ENCODE measurements around the gene DNAJB2.

GRCh38 chr2:219325657-219326315, 46.6 kb downstream of the DNAJB2 start:
- TF ChIP-seq REST (IDR thresholded peaks at IDR 0.05; ENCODE audit: insufficient read depth in 1 of 2, low read depth in 2 of 2, low read length in 1 of 2), result no peak
- TF ChIP-seq CTCF (IDR thresholded peaks at IDR 0.05), result no peak
- TF ChIP-seq POLR2AphosphoS5 (IDR thresholded peaks at IDR 0.05; ENCODE audit: low read depth, low read length), result no peak
- TF ChIP-seq TCF7L2 (IDR thresholded peaks at IDR 0.05; ENCODE audit: low read depth, low read length), result no peak

Measured in Panc1 (cell line).